ENCODE measurements around the gene NUDT8.

- TF ChIP-seq CTCF (IDR thresholded peaks at IDR 0.05) (no peak), POLR2AphosphoS5 (IDR thresholded peaks at IDR 0.05) (no peak), POLR2A (IDR thresholded peaks at IDR 0.05; ENCODE audit: low read depth) (no peak), EP300 (IDR thresholded peaks at IDR 0.05) (no peak)
Measured at GRCh38 chr11:67607507-67607906, 22.2 kb downstream of the NUDT8 start.

Data from esophagus muscularis mucosa (tissue), 4 donors.